Dermis microvascular lymphatic vessel endothelial cell (primary cell): ENCODE results near the gene SETD4. TPM values are rescaled to one million over a fixed set of nuclear protein-coding genes. Genes with fewer than 3 reads are reported as not detected.
"Not testable (repeated sequence)": the region's sequence is repeated elsewhere in the genome, so short reads cannot be mapped to it uniquely, and the experiment has no call there.

Experiments
- DNase-seq, 2 donors: peaks; one replicate each; pipeline versions ENCODE4 v3.0.0 to v3.0.0-alpha.2; 2010; ENCODE audit warnings: low read depth in 2 of 2
- total RNA-seq: library from RNA; depleted of rRNA; stranded (reverse); fragments of >200 nt; gene quantifications from 2 replicates; pipeline ENCODE4 v1.2.1, GENCODE V29; 2014

Gene SETD4
- total RNA-seq, 1 donor from 2014 or later = 6.2 TPM

GRCh38 chr21:36079010-36079649 is 18.8 kb upstream of the SETD4 start:
- DNase-seq = no peak

- no peak for DNase-seq
Measured at GRCh38 chr21:36077758-36078157, 17.4 kb upstream of the SETD4 start.

DNA sequence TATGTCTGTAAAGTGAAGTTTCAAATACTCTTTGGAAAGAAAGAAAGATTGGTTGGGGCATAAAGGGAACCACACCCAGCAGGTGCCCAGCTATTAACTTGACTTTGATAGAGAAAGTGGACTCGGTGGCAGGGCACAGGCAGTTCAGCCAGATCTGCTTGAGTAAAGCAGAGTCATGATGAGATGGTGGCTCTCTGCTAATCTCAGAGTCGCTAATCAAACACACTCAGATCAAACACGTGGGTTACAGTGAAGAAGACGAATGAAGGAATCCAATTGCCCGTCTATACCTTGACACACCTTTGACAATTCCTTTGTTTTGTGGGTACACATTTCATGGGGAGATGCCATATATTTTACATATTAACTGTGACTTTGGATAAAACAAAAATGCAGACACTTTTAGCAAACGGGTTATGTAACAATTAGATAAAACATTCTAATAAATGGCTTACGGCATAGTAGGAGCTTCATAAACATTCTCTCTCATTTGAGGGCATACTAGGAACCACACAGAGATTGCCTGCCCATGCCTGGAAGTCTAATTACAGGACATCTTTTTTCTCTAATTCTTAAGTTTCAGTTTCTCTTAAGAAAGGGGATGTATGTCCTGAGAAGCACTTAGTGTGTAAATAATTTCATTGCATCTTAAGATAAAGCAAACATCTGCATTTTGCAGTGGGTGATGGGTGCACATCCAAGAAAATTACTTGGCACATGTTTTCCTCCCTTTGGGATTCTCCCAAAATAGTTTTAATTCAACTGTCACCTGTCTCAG is 16.7 kb upstream of the SETD4 start:
- DNase-seq = no peak

GRCh38 chr21:36075953-36076352 is 15.6 kb upstream of the SETD4 start:
- no peak for DNase-seq

GRCh38 chr21:36075171-36075570 is 14.8 kb upstream of the SETD4 start:
- DNase-seq = no peak

GRCh38 chr21:36073911-36074310 is 13.6 kb upstream of the SETD4 start:
- not testable (repeated sequence) for DNase-seq

- DNase-seq = peak in 1 of 2 donors; percentile 48
Measured at GRCh38 chr21:36073181-36073580, 12.9 kb upstream of the SETD4 start.

- DNase-seq = no peak
Measured at GRCh38 chr21:36072453-36073162, 12.3 kb upstream of the SETD4 start.

GRCh38 chr21:36070999-36071398 is 10.7 kb upstream of the SETD4 start:
- DNase-seq = no peak

DNA sequence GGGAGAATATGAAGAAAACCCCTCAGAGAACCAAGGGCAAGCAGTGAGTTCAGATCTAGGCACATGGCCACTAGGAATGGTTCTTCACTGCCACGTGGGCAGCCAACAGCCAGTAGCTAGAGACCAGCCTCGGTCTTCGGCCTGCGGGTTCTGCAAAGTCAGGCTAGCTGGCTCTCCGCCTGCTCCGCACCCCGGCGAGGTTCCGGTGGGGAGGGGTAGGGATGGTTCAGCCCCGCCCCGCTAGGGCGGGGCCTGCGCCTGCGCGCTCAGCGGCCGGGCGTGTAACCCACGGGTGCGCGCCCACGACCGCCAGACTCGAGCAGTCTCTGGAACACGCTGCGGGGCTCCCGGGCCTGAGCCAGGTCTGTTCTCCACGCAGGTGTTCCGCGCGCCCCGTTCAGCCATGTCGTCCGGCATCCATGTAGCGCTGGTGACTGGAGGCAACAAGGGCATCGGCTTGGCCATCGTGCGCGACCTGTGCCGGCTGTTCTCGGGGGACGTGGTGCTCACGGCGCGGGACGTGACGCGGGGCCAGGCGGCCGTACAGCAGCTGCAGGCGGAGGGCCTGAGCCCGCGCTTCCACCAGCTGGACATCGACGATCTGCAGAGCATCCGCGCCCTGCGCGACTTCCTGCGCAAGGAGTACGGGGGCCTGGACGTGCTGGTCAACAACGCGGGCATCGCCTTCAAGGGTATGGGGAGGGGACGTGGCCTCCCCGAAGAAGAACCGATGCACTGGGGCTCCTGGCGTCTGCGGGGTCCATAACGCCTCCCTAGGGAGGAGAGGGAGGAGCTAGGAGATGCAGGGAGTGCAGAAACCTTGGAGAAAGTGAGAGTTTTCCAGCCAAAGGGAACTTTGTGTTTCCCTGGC is 9.6 kb upstream of the SETD4 start, which contains the start of gene CBR1:
CBR1 (plus strand) TSS at position 312 of the 871 bp plus-strand sequence; CDS start at position 404, 92 bp downstream.
- DNase-seq = peak; percentile 63 to 73

DNA sequence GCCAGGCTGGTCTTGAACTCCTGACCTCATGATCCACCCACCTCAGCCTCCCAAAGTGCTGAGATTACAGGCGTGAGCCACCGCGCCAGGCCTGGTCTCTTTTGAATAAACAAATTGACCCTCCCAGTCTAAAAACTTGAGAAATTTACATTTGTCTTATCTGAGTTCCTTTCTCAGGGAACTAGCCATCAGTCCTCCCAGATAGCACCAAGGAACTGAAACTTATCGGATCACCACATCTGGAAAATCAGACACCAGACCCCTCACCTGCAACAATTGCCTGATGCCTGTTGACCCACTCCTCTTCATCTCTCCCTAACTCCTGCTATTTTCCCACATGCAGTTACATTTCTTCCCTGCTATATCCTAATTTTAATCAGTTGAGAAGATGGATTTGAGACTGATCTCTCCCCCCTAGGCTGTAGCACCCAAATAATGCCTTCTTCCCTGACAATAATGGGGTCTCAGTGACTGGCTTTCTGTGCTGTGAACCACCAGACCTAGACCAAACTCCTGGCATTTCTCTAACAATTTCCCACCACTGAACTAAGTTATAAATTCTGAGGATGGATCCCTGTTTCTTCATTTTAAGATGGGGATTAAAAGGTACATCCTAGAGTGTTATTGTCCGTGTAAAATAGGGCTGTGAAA is 8.5 kb upstream of the SETD4 start:
- no peak for DNase-seq

GRCh38 chr21:36065497-36066036 is 5.2 kb upstream of the SETD4 start:
- peak; percentile 65 to 69 for DNase-seq

- DNase-seq = no peak
Measured at GRCh38 chr21:36064085-36064460, 3.7 kb upstream of the SETD4 start.

- no peak for DNase-seq
Measured at GRCh38 chr21:36063375-36064084, 3.2 kb upstream of the SETD4 start.

- DNase-seq = no peak
Measured at GRCh38 chr21:36061445-36061844, 1.1 kb upstream of the SETD4 start.

- DNase-seq = no peak
Measured at GRCh38 chr21:36059823-36060158, 535 bp downstream of the SETD4 start.

DNA sequence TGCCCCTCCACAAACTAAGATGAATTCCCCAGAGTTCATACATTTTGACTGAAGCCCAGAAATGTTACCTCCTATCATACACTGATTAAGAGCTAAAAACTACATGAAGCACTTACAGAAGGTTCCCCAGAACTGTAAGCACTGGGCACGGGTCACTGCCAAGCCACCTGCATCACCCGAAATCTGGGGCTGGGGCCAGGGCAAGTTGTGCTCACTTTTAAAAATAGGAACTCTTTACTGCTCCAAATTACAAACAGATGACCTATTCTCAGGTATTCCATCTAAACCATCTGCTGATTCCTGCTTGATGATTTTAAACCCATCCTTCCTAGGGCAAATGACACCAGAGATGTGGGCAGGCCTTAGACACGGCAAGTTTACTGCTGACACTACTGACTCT is 4.8 kb downstream of the SETD4 start:
- DNase-seq = no peak

DNA sequence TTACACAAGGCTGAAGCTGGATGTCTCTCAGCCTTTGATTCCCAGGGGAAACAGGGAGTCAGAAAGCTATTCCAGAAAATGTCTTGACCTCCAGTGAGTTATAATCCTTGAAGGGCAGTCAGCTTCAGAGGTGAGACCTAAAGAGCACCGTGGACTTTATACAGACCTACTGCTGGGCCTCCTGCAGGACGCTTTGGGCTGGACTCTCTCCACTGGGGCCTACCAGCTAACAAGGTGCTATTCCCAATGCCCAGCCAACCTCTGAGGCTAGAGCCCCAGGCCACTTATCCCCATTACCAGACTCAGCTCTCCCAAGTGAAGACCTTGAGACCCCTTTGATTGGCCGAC is 6.6 kb downstream of the SETD4 start:
- DNase-seq = no peak

- peak in 1 of 2 donors; percentile 7 for DNase-seq
Measured at GRCh38 chr21:36052860-36053714, 7.2 kb downstream of the SETD4 start.
